ENCODE data around the gene OR10H4.

OR10H4 gene

DNA sequence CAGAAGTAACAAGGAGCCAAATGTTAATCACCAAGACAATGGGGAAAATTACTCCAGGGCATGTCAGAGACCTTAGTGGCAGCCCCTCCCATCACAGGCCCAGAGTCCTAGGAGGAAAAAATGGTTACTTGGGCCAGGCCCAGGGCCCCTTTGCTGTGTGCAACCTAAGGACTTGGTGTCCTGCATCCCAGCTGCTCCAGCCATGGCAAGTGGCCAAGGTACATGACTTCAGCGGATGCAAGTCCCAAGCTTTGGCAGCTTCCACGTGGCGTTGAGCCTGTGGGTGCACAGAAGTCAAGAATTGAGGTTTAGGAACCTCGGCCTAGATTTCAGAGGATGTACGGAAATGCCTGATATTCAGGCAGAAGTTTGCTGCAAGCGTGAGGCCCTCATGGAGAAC, 46.7 kb downstream of the OR10H4 start:
- H3K36me3 ChIP-seq (ENCODE audit: insufficient read depth, low read length) = no peaks in the 10 kb centered on the region
- H3K9me3 ChIP-seq (ENCODE audit: insufficient read depth, low read length, severe bottlenecking) = no peaks in the 10 kb centered on the region
- no peaks in the 10 kb centered on the region for H4K20me1 ChIP-seq (ENCODE audit: insufficient read depth, low read length)
- TF ChIP-seq, protein P1, sequence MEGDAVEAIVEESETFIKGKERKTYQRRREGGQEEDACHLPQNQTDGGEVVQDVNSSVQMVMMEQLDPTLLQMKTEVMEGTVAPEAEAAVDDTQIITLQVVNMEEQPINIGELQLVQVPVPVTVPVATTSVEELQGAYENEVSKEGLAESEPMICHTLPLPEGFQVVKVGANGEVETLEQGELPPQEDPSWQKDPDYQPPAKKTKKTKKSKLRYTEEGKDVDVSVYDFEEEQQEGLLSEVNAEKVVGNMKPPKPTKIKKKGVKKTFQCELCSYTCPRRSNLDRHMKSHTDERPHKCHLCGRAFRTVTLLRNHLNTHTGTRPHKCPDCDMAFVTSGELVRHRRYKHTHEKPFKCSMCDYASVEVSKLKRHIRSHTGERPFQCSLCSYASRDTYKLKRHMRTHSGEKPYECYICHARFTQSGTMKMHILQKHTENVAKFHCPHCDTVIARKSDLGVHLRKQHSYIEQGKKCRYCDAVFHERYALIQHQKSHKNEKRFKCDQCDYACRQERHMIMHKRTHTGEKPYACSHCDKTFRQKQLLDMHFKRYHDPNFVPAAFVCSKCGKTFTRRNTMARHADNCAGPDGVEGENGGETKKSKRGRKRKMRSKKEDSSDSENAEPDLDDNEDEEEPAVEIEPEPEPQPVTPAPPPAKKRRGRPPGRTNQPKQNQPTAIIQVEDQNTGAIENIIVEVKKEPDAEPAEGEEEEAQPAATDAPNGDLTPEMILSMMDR (IDR thresholded peaks at IDR 0.05; ENCODE audit: borderline replicate concordance, extremely low read depth, low read length, poor library complexity, severe bottlenecking) = no peak
- no peak for TF ChIP-seq EZH2 (IDR thresholded peaks at IDR 0.05; ENCODE audit: borderline replicate concordance, low read depth, low read length, severe bottlenecking)
- H3K79me2 ChIP-seq (ENCODE audit: insufficient read depth, low read length) = no peaks in the 10 kb centered on the region
- ATAC-seq (ENCODE audit: insufficient read depth, low read depth) = no peak
- H3K4me3 ChIP-seq (ENCODE audit: low read depth in 1 of 2, low read length in 2 of 2) = no peak overlapping the region
- no peaks in the 10 kb centered on the region for H3K27me3 ChIP-seq (ENCODE audit: insufficient read depth, low read length, poor library complexity)
- no peak overlapping the region for H3K4me2 ChIP-seq (ENCODE audit: insufficient read depth, low read length)
- no peak overlapping the region for H2AFZ ChIP-seq (ENCODE audit: low read depth, low read length)
- no peaks in the 10 kb centered on the region for H3K4me1 ChIP-seq (ENCODE audit: insufficient read depth, low read length)
- no peak for DNase-seq
- H3K9ac ChIP-seq (ENCODE audit: low read depth, low read length) = no peak overlapping the region
- H3K27ac ChIP-seq (ENCODE audit: low read length) = no peak overlapping the region

DNA sequence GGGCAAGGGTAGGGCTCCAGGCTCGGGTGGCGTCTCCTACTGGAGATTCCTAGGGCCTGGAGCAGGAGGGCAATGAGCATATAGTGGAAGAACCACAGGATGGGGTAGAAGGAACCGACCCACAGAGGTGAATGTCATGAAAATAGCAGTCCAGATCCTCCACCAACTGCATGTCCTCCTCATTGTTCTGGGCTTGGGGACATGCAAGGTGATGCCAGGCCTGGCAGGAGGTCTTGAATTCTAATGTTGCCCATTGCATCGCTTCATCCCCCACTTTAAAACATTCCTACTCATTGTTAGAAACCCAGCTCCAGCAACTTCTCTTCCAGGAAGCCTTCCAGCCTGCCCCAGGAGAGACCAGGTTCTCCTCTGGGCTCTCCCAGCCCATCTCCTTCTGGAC, 49.4 kb downstream of the OR10H4 start:
- H3K79me2 ChIP-seq (ENCODE audit: insufficient read depth, low read length) = no peaks in the 10 kb centered on the region
- H3K9me3 ChIP-seq (ENCODE audit: insufficient read depth, low read length, severe bottlenecking) = no peaks in the 10 kb centered on the region
- H3K27ac ChIP-seq (ENCODE audit: low read length) = no peak overlapping the region
- no peak overlapping the region for H3K9ac ChIP-seq (ENCODE audit: low read depth, low read length)
- H2AFZ ChIP-seq (ENCODE audit: low read depth, low read length) = no peak overlapping the region
- TF ChIP-seq, protein P1 (IDR thresholded peaks at IDR 0.05; ENCODE audit: borderline replicate concordance, extremely low read depth, low read length, poor library complexity, severe bottlenecking) = no peak
- no peak for TF ChIP-seq EZH2 (IDR thresholded peaks at IDR 0.05; ENCODE audit: borderline replicate concordance, low read depth, low read length, severe bottlenecking)
- H3K4me3 ChIP-seq (ENCODE audit: low read depth in 1 of 2, low read length in 2 of 2) = no peak overlapping the region
- H3K27me3 ChIP-seq (ENCODE audit: insufficient read depth, low read length, poor library complexity) = no peaks in the 10 kb centered on the region
- peaks cover 7% of the 10 kb centered on the region for H3K4me1 ChIP-seq (ENCODE audit: insufficient read depth, low read length)
- ATAC-seq (ENCODE audit: insufficient read depth, low read depth) (no peak), DNase-seq (no peak)
- no peaks in the 10 kb centered on the region for H4K20me1 ChIP-seq (ENCODE audit: insufficient read depth, low read length)
- no peaks in the 10 kb centered on the region for H3K36me3 ChIP-seq (ENCODE audit: insufficient read depth, low read length)
- H3K4me2 ChIP-seq (ENCODE audit: insufficient read depth, low read length) = no peak overlapping the region

Data from DND-41 (cell line).